ENCODE results near the gene MAGEC2.

DNA sequence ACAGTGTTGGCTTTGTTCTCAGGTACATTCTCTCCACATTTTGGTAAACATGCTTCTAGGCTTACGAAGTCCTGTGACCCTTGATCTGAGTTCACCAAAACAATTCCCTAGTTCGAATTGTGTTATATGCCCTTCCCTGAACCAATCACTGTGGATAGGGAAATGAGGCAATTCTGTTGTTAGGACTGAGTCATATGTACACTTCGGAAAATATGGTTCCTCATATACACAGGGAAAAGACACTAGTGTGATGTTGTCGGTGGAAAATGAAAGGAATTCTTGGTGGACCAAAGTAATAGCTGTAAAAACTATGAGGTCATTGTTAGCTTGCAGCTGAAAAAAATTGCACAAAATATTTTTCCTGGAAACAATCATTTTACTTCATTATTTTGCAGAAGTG, 46.6 kb upstream of the MAGEC2 start:
- TF ChIP-seq CTCF (conservative IDR thresholded peaks at IDR 0.05; ENCODE audit: low read length) (no peak), EZH2phosphoT487 (IDR thresholded peaks at IDR 0.05; ENCODE audit: borderline replicate concordance, low read depth, low read length) (no peak)
